HG03064 (cell line): ENCODE measurements around the gene C1QL4.
"Not testable (repeated sequence)": the region's sequence is repeated elsewhere in the genome, so short reads cannot be mapped to it uniquely, and the experiment has no call there.

Experiments
- ATAC-seq: cut with Tn5 transposase; IDR thresholded peaks from one replicate; pipeline ENCODE4 v1.9.1; 2021; ENCODE audit warnings: low read depth; ENCODE audit not compliant: unreplicated experiment

Gene C1QL4

DNA sequence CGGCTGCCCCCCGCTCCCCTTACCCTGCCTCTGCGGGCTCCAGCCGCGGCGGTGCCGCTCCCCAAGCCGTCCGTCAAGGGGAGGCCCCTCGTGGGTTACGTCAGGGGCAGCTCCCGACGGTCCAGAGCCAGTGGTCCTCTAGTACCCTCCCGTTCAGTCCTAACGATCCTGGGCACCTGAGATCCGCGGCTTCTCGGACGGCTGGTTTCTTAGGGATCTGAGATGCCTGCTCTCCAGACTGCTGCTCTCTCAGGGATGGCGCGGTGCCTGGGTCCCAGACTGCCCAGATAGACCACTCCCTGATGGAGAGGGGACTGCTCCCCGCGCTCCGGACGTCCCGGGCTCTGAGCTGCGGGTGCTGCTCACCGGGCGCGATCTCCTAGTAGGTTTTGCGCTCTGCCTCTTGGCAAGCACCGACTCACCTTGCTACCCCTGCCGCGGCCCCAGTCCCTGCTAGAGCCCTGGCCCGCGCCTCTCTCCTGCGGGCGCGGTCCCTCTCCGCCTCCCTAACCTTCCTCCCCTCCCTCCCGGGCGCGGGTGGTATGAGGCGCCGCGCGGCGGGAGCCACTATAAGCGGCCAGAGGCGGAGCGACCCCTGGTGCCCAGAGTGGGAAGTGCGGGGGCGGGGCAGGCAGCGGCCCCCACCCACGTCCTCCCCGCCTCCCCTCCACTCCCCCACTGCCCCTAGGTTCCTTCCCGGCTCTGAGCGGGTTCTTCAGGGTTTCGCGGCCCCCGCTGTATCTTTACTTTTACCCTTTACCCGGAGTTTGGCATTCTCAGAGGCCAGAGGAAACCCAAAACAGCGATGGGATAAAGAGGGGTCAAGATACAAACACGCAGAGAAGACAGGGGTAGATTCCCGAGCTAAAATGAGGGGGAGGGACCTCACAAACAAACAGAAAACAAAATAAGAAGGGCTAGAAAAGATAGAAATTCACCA, at the start of gene C1QL4:
C1QL4 (minus strand) TSS at position 544 of the 940 bp plus-strand sequence. CDS start 711 bp downstream, outside the sequence.
- no peak for ATAC-seq

DNA sequence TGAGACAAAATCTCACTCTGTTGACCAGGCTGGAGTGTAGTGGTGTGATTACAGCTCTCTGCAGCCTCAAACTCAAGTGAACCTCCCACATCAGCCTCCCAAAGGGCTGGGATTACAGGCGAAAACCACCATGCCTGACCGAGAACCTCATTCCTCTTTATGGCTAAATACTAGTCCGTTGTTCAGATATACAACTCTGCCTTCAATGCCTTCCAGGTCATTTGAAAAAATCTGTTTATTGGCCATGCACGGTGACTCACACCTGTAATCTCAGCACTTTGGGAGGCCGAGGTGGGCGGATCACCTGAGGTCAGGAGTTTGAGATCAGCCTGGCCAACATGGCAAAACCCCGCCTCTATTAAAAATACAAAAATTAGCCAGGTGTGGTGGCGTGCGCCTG, 43.2 kb upstream of the C1QL4 start:
- not testable (repeated sequence) for ATAC-seq

DNA sequence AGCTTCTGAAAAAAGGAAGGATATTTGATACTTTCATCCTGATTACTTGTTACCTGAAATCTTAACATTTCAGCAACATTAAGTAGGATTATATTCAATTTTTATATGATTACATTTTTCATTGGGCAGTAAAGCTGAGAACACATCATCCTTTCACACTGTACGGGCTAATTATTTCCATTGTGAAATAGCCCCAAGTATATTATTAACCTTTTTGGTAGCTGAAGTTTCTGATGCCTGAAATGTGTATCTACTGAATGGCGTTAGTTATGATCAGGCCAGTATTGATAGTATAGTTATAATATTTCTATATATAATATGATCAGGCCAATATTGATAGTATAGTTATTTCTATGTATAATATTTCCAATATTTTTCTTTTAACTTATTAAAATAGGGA, 40.4 kb upstream of the C1QL4 start:
- no peak for ATAC-seq

DNA sequence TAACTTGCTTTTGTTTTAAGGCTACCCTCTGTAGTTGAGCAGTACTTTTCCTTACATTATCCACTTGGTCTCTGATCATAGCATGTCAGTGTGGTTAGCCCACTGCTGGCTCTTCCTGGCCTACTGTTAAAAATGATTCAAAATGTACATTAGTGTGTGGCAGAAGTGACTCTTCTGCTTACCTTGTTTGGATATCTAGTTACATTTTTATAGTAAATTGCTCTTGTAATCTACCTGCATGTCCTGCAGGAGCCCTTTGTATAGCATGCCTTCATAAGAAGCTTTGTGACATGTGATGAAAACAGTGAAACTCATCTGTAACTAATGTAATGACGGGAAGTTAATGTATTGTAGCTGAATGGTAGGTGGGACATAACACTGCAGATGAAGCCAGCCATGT, 38.4 kb upstream of the C1QL4 start:
- no peak for ATAC-seq

DNA sequence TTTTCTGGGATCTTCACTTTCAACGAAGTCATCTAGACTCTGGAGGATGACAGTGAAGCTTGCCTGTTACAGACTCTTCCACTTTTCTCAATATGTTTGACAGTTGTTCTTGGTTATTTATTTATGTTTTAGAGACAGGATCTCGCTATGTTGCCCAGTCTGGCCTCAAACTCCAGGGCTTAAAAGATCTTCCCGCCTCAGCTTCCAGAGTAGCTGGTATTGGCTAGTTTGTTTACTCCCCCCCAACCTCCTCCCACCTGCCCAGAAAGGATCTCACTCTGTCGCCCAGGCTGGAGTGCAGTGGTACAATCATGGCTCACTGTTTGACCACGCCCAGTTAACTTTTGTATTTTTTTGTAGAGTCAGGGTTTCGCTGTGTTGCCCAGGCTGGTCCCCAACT, 33.6 kb upstream of the C1QL4 start:
- no peak for ATAC-seq

DNA sequence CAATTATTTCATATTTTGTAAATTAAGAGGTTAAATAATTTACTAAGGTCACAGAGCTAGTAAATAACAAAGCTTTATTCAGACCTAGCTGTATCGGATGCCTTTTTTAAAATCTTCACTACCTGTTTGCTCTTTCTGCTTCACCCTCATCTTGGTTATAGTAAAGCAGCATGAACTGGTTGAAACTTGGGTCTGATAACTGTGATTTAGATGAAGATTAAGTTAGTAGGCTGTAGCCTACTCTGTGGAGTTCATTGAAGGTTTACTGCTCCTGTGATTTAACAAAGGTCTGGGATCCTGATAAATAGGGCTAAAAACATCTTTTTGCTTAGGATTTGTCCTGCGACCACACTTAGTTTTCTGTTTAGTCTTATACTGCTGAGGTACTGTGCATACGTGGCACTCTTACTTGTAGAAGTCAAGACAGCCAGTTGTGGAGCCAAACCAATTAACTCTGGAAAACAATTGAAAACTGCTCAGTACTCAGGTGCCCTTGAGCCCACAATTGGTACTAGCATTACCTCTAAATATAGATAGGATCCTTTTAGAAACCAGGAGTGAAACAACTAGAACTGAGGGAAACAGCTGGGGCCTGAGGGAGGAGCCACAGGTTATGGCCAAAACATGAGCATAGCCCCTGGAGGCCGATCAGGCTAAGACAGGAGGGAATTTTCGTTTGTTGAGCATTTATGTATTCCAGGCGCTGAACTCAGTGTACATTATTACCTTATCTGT, 32.6 kb upstream of the C1QL4 start:
- ATAC-seq = peak; percentile 51

DNA sequence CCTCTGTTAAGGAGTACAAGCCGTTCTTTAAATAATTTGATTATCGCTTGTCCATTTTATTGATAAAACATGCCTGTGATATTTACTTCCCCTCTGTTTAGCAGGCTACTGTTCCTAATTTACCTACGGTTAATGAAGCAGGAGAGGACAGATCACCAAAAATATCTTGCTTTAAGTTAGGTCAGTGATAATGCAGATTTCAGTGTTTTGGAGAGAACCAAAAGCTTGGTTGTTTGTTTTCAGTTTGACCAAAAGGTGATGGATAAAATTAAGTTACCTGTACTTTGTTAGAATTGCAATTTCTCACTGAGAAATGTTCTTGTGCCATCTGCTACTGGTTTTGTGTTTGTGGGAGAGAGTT, 31.2 kb upstream of the C1QL4 start:
- ATAC-seq = no peak

DNA sequence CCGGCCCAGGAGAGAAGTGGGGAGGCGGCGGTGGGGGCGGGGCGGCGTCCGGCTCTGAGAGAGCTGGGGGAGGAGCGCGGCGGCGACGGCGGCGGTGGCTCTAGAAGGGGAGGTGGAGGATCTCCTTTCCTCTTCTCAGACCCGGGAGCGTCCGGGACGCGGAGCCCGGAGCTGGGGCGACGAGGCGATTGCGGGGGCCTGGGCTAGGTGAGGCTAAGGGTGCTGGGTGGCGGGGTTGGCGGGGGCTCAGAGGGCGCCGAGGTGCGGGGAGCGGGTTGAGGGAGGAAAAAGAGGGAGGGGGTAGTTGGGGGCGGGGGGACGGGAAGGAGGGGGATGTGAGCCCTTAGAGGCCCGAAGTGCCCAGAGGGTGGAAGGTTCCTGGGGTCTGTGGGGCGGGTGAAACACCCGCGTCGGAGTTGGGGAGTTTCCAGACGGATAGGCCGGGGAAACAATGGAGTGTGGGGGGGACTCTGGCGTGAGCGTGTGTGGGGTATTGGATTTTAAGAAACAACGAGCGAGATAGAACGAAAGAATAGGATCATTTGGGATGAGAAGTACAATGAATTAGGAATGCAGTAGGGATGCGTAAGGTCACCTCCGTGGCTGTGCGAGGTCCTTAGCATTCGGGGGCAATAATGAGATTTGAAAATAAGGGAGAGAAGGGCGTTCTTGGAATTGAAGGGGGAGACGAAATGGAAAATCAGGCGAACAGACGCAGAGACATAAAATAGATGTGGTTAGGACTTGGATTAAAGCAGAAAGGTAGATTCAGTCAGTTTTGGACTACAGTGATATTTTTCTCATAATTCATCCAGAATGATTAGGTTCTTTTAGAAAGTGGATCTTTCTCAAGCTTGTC, 30.6 kb upstream of the C1QL4 start, which contains the start of gene SPATS2:
SPATS2 (plus strand) TSS at position 82 of the 859 bp plus-strand sequence. CDS start 93,551 bp downstream, outside the sequence.
- no peak for ATAC-seq

DNA sequence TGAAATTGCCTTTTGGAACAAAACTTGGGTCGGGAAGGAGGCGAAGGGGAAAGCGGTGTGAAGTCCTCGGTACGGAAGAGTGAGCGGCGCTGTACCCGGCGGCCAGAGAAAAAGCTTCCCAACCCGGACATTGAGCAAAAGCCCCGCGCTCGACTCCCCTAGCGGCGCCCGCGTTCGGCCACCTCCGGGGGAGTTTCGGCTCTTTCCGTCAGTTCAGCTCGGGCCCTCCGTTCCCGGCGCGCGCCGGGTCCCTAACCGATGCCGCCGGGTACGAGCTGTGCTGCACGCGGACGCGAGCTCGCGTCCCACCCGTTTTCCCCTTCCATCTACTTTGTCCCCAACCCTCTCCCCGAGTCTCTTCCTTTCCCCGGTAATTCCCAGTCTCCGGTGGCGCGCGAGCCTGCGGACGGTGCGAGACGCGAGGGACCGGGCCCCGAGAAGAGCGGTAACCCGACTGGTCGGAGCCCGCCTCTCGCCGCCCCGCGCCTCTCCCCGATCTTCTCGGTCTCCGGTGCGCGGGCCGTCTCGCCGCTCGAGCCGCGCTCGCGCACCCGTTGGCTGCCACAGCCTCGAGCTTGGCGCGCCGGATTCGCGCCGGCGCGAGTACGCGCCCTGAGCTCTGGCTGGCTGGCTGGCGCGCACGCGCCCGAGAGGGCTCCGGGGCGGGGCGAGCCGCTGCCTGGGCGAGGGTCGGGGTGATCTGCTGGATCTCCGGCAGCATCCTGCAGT, 29.8 kb upstream of the C1QL4 start:
- ATAC-seq = peak; percentile 60

DNA sequence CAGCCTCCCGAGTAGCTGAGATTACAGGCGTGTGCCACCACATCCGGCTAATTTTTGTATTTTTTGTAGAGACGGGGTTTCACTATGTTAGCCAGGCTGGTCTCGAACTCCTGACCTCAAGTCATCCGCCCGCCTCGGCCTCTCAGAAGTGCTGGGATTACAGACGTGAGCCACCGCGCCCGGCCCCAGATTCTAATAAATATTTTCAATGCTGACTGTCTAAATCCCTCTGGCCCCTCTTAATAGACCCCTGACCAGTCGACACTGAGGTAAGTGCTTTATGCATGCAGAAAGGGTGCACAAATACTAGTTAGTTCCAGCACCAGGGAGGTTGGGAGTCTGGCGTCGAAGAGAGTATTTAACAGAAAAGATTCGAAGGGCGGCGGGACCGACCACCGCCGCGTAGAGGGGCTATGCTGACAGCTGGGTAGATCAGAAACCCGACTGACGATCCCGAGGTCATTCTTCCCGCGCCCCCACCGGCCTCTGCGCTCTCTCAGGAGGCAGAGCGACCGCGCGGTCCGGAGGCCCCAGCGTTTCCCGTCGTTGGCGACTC, 29.2 kb upstream of the C1QL4 start:
- ATAC-seq = peak; percentile 1

DNA sequence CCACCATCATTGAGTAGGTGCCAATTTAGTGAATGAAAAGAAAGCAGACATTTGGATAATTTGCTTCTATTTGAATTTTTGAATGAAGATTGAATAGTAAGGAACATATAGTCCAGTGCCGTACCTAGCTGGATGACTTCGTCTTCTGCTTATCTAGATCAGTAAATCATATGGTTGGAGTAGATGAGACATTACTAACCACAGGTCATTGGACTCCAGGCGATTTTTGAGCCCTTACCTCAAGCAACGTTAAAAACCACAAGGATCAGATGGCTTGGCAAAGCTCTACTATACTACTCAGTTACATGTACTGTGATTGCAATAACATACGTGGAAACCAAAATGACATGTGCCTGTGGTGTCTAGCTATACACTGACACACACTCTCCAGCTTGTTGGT, 28.6 kb upstream of the C1QL4 start:
- no peak for ATAC-seq

DNA sequence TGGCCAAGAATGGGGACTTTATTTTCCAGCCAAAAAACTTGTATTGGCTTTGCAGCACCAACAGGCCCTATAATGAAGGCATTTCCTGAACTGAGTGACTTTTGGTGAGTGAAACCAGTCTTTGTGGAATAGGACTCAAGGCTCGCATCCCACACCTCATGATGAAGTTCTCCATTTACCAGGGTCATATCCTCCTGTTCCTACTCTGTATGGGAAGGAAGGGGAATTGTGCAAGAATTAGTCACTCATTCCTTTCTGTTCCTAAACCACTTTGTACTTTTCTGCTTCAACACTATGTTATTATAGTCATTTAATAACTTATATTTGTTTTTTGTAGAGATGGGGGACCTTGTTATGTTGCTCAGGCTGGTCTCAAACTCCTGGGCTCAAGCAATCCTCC, 28.0 kb upstream of the C1QL4 start:
- ATAC-seq = no peak

DNA sequence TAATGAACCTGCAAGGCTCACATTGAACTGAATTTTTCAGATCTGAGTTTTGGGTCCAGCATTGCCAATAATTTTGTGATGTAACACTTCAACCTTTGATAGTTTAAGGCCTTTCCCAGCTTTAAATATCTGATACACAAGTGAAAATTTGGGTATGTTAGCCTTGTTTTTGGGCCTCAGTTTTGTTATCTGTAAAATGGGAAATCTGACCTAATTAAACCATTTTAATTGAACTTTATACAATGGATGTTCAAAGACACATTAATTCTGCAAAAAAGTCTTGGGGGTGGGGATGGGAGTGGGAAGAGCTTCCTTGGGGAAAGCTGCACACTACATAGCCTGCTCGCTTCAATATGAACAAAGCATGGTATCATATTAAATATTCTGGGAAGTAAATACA, 25.1 kb upstream of the C1QL4 start:
- ATAC-seq = no peak

DNA sequence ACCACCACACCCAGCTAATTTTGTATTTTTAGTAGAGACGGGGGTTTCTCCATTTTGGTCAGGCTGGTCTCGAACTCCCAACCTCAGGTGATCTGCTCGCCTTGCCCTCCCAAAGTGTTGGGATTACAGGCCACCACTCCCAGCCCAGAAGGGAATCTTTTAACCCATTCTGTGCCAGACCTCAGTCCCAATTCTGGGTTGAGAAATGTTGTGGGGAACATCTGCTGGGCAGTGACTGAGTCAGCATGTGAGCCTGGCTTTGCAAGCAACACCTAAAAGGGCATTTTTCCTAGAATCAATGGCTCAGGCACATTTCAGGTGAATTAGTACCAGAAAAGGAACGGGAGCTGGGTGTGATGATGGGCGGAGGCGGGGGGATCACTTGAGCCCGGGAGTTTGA, 22.7 kb upstream of the C1QL4 start:
- no peak for ATAC-seq

DNA sequence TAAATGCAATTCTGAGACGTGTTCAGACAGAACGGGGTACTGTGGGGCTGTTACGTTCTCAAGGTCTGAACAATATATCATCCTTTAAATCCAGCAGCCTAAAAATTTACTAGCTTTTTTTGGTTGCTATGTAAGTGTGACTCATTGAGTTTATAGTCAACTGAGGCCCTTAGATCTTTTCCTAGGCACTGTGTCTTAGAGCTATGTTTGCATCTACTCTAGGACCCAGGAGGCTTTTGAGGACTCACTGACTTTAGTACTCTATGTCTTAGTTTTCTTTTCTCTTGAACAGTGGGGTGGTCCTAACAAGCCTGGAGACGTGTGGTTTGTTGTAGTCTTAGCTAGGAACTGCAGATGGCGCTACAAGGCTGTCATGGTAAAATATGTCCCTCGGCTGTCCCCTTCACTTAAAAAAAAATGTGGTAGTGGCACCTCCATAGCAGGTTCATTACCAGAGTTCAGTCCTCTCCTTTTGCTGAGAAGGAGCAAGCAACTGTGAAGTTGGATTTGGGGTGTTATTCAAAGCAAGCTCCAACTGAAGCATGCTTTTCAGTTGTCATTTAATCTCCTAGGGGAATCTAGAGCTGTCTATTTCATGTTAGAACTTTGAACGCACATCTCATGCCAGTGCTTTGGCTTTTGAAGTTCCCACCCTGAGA, 21.6 kb upstream of the C1QL4 start:
- ATAC-seq = no peak

DNA sequence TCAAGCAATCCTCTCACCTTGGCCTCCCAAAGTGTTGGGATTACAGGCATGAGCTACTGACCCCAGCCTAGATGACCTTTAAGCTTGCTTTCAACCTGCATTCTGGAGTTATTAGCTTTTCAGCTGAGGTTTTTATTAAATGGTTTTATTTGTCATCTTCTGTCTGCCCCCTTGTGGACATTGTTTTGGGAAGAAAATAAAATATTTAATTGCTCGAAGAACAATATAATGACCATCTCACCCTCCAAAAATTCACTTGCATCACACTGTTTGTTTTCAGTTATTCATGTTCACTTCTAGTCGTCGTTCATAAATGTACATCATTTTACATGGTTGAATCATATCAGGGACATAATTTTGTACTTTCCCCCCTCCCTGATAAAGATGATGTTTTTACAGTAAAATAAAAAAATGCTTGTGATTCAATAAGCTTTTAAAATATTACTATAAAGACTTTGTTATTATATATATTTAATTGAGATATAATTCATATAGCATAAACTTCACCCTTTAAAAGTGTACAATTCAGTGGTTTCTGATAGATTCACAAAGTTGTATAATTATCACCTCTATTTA, 20.2 kb upstream of the C1QL4 start:
- no peak for ATAC-seq

DNA sequence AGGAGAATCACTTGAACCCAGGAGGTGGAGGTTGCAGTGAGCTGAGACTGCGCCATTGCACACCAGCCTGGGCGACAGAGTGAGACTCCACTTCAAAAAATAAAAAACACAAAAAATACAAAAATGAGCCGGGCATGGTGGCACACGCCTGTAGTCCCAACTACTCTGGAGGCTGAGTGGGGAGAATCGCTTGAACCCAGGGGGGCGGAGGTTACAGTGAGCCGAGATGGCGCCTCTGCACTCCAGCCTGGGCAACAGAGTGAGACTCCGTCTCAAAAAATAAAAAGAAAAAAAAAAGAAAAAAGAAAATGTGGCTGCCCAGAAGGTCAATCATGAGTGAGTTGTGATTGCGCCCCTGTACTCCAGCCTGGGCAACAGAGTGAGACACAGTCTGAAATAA, 18.9 kb upstream of the C1QL4 start:
- ATAC-seq = no peak

DNA sequence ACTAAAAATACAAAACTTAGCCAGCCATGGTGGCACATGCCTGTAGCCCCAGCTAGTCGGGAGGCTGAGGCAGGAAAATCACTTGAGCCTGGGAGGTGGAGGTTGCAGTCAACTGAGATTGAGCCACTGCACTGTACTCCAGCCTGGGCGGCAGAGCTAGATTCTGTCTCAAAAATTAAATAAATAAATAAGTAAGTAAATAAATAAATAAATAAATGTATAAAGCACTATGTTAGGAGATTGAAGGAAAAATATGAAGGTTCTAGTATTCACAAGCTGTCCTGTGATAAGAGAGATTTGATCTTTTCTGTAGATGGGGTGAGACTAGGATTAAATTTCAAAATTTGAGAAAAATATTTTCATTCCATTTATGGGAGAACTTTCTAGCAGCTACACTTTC, 15.4 kb upstream of the C1QL4 start:
- ATAC-seq = no peak

DNA sequence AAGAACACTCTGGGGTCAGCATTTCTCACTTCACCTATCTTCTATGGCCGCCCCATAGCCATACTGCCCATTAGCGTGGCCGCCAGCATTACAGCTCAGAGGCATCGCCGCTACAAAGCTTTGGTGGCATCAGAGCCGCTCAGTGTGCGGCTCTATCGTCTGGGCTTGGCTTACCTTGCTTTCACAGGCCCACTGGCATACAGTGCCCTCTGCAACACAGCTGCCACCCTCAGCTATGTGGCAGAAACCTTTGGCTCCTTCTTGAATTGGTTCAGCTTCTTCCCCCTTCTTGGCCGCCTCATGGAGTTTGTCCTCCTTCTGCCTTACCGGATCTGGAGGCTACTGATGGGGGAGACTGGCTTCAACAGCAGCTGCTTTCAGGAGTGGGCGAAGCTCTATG, 12.3 kb upstream of the C1QL4 start:
- no peak for ATAC-seq
